IPS DF 6.9 (cell line): Measurements from ENCODE around the gene GRID1.

Source experiments
- DNase-seq: peaks from one replicate; pipeline ENCODE4 v3.0.0-alpha.2; 2013; ENCODE audit warnings: low read depth, low spot score
- H3K27ac ChIP-seq: one replicate; pipeline ENCODE4 v1.5.1; 2013; ENCODE audit warnings: low read length, control low read depth
- H3K27me3 ChIP-seq: 2 replicates; pipeline ENCODE4 v1.6.1; 2013; ENCODE audit warnings: mild to moderate bottlenecking, low read length; ENCODE audit not compliant: control insufficient read depth, insufficient read depth
- H3K36me3 ChIP-seq: 2 replicates; pipeline ENCODE4 v1.6.1; 2013; ENCODE audit warnings: low read length; ENCODE audit not compliant: control insufficient read depth, insufficient read depth
- H3K4me1 ChIP-seq: 2 replicates; pipeline ENCODE4 v1.6.1; 2013; ENCODE audit warnings: low read length; ENCODE audit not compliant: control insufficient read depth, insufficient read depth
- H3K4me3 ChIP-seq: 2 replicates; pipeline ENCODE4 v1.5.1; 2013; ENCODE audit warnings: mild to moderate bottlenecking, low read length
- H3K9me3 ChIP-seq: 2 replicates; pipeline ENCODE4 v1.6.1; 2013; ENCODE audit warnings: low read length, inconsistent platforms; ENCODE audit not compliant: control insufficient read depth, insufficient read depth
- WGBS: extraction: QIAGEN DNeasy Blood & Tissue Kit; methylation state at CpG from one replicate; pipeline ENCODE4 v1.1.7; 2013; ENCODE audit warnings: mixed read lengths, missing lambda C conversion rate; ENCODE audit not compliant: insufficient read length, insufficient coverage; 5-methylcytosine and 5-hydroxymethylcytosine counted together

Gene GRID1

DNA sequence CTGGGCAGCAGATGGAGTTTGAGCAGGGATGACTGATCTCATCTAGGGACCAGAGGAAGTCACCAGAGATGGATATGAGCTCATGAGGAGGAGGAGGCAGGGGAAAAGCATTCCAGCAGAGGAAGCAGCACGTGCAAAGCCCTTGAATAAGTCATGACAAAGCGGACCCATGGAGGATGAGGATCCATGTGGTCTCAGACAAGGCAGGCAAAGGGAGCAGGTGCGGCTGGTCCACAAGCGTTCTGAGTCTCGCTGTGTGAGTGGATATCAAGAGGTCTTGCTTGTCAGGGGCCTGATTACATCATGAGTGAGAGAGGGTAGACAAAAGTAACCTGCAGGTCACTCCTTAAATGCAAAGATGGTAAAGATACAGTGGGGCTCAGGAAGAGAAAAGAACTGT is 307.6 kb downstream of the GRID1 start:
- DNase-seq = no peak
- WGBS = no CpG with 5 or more reads among the region's 5 CpGs
- Histone ChIP-seq H3K9me3 (no peaks in the 10 kb centered on the region), H3K27ac (no peak overlapping the region), H3K4me3 (no peak overlapping the region), H3K4me1 (no peaks in the 10 kb centered on the region), H3K36me3 (no peaks in the 10 kb centered on the region), H3K27me3 (no peaks in the 10 kb centered on the region)

DNA sequence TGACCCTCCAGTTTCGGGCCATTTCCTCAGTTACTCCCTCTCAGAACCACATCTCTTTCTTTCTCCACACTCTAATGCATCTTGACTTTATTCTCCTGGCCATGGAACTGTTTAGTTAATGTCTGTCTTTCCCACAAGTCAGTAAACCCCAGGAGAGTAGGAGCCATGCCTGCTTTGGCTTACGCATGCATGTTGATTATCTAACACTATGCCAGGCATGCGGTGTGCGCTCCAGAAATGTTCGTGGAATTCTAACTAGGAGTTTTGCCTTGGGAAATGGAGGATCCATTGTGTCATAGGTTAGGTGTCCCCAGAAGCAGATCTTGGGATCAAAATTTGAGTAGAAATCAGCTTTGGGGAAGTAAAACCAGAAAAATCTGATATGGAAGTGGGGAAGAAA is 308.9 kb downstream of the GRID1 start:
- Histone ChIP-seq H3K27ac (no peak overlapping the region), H3K36me3 (no peaks in the 10 kb centered on the region), H3K27me3 (no peaks in the 10 kb centered on the region), H3K9me3 (no peaks in the 10 kb centered on the region), H3K4me1 (no peaks in the 10 kb centered on the region), H3K4me3 (no peak overlapping the region)
- DNase-seq = no peak
- no CpG with 5 or more reads among the region's 5 CpGs for WGBS

DNA sequence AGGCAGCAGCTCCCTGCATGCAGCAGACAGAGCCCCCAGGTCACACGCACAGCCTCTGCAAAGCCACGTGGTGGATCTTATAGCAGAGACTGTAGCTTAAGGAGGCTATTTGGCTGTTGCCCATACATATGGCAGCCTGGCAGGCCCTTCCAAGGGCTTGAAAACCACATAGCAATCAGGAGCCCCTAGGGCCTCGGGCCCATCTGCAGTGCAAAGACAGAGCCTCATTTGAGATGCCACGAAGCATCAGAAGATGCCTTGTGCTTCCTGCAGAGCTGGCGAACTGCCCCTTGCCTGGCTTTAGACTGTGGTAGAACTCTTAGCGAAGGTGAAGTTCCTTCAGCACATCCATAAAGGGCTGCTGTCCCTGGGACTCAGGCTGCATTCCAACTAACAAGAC is 309.9 kb downstream of the GRID1 start:
- Histone ChIP-seq H3K27me3 (no peaks in the 10 kb centered on the region), H3K36me3 (no peaks in the 10 kb centered on the region), H3K9me3 (no peaks in the 10 kb centered on the region), H3K27ac (no peak overlapping the region), H3K4me3 (no peak overlapping the region; the same call in 1 of the 2 replicates), H3K4me1 (no peaks in the 10 kb centered on the region)
- WGBS = no CpG with 5 or more reads among the region's 6 CpGs
- no peak for DNase-seq

DNA sequence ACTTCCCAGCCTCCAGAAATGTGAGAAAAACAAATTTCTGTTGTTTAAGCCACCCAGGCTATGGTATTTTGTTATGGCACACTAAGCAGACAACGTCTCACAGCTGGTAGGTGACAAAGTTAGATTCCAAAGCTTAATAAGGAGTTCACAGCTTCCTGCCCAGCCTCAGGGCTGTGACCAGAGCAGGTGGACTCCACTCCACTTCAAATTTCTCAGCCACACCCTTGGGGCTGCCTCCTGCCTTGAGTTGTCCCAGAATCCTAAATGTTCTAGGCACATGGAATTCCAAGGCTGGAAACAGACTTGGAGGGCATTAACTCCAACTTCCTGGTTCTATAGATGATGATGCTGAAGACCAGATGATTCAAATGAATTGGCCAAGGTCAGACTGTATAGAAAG is 310.7 kb downstream of the GRID1 start:
- no peak overlapping the region for H3K27ac ChIP-seq
- H3K36me3 ChIP-seq = no peaks in the 10 kb centered on the region
- no CpG with 5 or more reads among the region's 1 CpG for WGBS
- H3K4me3 ChIP-seq = no peak overlapping the region
- H3K27me3 ChIP-seq = no peaks in the 10 kb centered on the region
- no peaks in the 10 kb centered on the region for H3K9me3 ChIP-seq
- H3K4me1 ChIP-seq = no peaks in the 10 kb centered on the region
- no peak for DNase-seq

DNA sequence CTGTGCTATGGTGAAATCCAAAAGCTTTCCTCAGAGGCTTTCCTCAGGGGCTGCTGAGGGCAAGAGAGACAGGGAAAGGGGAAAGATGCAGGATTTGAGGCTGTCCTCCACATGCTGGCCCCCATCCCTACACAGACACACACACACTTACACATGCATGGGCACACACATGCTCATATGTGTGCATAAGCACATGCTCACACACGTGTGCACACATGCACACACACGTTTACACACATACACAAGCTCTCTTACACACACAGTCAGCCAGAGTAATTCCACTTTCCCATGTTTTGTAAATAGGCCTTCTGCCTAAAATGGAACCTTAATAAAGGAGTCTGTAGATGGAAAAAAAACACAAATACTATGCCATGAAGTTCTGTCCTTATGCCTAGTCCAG is 312.9 kb downstream of the GRID1 start:
- DNase-seq = no peak
- H3K9me3 ChIP-seq = no peaks in the 10 kb centered on the region
- H3K27me3 ChIP-seq = no peaks in the 10 kb centered on the region
- WGBS = no CpG with 5 or more reads among the region's 2 CpGs
- H3K36me3 ChIP-seq = no peaks in the 10 kb centered on the region
- H3K27ac ChIP-seq = no peak overlapping the region
- no peaks in the 10 kb centered on the region for H3K4me1 ChIP-seq
- H3K4me3 ChIP-seq = no peak overlapping the region

DNA sequence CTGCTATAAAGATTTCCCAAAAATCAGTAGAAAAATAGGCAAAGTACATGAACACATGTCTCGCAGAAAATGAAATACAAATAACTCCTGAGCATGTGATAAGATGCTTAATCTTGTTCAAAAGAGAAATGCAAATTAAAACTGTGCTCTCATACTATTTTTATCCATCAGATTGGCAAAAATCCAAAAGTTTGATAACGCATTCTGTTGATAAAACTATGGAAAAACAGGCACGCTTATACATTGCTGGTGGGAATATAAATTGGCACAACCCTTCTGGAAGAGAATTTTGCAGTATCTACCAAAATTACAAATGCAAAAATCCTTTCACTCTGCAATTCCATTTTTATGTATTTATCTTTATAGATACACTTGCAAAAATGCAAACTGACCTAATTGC is 315.0 kb downstream of the GRID1 start:
- Histone ChIP-seq H3K27ac (no peak overlapping the region), H3K27me3 (no peaks in the 10 kb centered on the region), H3K4me1 (no peaks in the 10 kb centered on the region), H3K36me3 (no peaks in the 10 kb centered on the region), H3K9me3 (no peaks in the 10 kb centered on the region), H3K4me3 (no peak overlapping the region)
- no peak for DNase-seq
- WGBS = no CpG with 5 or more reads among the region's 3 CpGs

DNA sequence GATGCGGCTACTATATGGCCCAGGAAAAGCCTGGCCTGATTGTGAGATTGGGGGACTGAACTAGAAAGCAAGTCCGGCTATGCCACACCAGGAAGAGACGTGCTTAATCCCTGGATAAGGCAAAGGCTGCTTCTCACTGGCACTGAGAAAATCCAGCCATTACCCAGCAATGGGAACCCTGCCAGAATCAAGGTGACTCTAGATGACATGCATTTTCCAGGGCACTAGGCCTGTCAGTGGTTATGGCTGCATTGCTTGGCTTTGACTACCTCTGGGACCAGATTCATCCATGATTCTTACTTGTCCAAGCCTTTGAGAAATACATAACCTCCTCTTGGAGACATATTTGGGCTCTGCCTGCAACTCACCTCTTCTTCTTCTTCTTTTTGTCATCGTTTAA is 317.2 kb downstream of the GRID1 start:
- H3K36me3 ChIP-seq = no peaks in the 10 kb centered on the region

DNA sequence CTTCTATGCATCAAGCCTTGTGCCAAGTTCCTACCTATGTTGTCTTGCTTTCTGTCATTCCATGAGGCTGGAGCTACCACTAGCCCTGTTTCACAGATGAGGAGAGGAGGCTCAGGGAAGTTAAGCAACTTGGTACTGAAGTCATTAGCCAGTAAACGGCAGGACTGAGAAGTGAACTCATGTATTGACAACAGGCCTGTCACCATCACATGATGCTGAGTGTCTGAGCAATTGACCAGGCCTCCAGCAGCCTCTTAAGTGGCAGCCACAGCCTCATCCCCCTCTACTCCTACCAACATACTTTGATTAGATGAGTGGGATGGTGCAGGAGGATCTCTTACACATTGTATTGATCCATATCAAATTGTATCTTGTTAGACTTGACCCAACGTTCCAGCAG is 317.6 kb downstream of the GRID1 start:
- Histone ChIP-seq H3K4me1 (no peaks in the 10 kb centered on the region), H3K9me3 (no peaks in the 10 kb centered on the region), H3K4me3 (no peak overlapping the region), H3K27ac (no peak overlapping the region), H3K27me3 (no peaks in the 10 kb centered on the region), H3K36me3 (no peaks in the 10 kb centered on the region)
- DNase-seq = no peak
- WGBS = no CpG with 5 or more reads among the region's 2 CpGs

More for the DNA sequence above, 317.2 kb downstream of the GRID1 start:
- H3K4me3 ChIP-seq = no peak overlapping the region
- DNase-seq = no peak
- no CpG with 5 or more reads among the region's 4 CpGs for WGBS
- H3K27me3 ChIP-seq = no peaks in the 10 kb centered on the region
- H3K4me1 ChIP-seq = no peaks in the 10 kb centered on the region
- no peaks in the 10 kb centered on the region for H3K9me3 ChIP-seq
- no peak overlapping the region for H3K27ac ChIP-seq

DNA sequence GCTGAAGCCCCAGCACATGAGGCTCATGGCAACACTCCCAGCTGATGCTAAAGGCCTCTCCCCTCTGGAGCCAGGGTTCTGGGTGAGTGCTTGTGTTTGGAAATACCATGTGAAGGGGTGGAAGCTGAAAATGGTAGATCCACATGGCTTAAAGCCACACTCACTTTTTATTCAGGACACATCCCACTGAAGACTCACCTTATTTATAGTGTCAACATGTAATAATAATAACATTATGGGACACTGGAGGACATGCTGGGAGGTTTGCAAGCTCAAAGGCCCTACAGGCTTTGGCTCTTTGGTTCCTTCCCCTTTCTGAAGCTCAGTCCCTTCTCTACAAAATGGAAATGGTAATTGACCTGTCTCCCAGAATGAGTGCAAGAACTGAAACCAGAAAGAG is 318.0 kb downstream of the GRID1 start:
- Histone ChIP-seq H3K36me3 (no peaks in the 10 kb centered on the region), H3K4me3 (no peak overlapping the region), H3K27ac (no peak overlapping the region), H3K4me1 (no peaks in the 10 kb centered on the region), H3K27me3 (no peaks in the 10 kb centered on the region), H3K9me3 (no peaks in the 10 kb centered on the region)
- DNase-seq = no peak

DNA sequence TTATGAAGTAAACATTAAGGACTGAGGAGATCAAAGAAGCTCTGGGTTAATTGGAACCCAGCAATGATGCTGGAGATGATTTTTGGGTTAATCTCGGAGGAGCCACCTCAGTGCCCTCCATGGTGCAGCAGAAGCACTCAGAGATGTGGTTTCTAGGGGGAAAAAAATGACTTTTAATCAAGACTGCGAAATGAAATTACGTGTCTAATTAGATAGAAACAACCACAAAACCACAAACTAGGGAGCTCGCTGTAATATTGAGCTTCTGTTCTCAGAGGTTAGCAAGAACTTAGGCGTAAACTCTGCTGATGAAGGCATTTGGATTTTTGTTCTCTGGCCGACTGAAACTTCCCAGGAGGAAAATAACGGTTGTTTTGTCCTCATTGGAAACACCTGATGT is 319.0 kb downstream of the GRID1 start:
- Histone ChIP-seq H3K36me3 (no peaks in the 10 kb centered on the region), H3K4me3 (no peak overlapping the region)
- WGBS = no CpG with 5 or more reads among the region's 7 CpGs

DNA sequence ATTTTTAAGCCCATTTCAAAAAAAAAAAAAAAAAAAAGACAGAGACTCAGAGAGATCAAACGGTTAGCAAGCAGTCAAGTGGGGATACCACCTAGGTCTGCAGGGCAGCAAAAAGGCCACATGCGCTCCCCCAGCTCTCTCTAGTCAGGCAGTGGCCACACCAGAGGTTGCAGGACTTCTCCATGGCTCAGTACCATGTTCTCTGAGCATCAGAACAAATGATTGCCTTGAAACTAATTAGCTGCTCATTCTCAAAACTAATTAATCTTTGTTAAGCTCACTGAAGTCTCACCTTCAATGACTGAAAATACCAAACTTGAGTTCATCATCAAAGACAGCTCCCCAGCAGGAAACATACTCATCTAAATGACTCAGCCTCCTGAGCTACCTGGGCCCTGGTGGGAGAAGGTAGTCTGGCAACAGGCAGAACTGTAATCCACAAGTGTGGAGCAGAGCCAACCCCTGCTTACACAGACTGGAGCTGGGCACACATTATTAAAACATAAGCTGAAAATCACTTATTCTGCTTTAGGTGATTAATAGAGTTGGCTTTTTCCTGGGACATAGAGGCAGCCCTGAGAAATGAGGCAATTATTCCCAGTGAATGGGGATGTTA is 319.6 kb downstream of the GRID1 start:
- Histone ChIP-seq H3K27me3 (no peaks in the 10 kb centered on the region), H3K4me3 (no peak overlapping the region), H3K27ac (no peak overlapping the region), H3K36me3 (no peaks in the 10 kb centered on the region), H3K4me1 (no peaks in the 10 kb centered on the region), H3K9me3 (no peaks in the 10 kb centered on the region)
- no CpG with 5 or more reads among the region's 2 CpGs for WGBS
- DNase-seq = no peak

More for the DNA sequence above, 319.0 kb downstream of the GRID1 start:
- no peaks in the 10 kb centered on the region for H3K27me3 ChIP-seq
- H3K27ac ChIP-seq = no peak overlapping the region
- no peaks in the 10 kb centered on the region for H3K9me3 ChIP-seq
- no peak for DNase-seq
- no peaks in the 10 kb centered on the region for H3K4me1 ChIP-seq
